ENCODE data around the gene CDC42BPB. TPM values are rescaled to one million over a fixed set of nuclear protein-coding genes. Genes with fewer than 3 reads are reported as not detected.

The CDC42BPB gene
- total RNA-seq, 1 experiment from 2014 or later: 103 TPM

- no peaks in the 10 kb centered on the region for H3K9me3 Mint-ChIP-seq
- Histone ChIP-seq H4K20me1 (ENCODE audit: control insufficient read depth, insufficient read depth, insufficient read length) (no peaks in the 10 kb centered on the region), H3K23me2 (ENCODE audit: insufficient read length, low read depth, low read length, poor library complexity, severe bottlenecking) (no peaks in the 10 kb centered on the region), H3K14ac (ENCODE audit: insufficient read depth, low read length) (no peak overlapping the region), H2AFZ (ENCODE audit: low read length) (no peak overlapping the region), H4K91ac (ENCODE audit: insufficient read length, low read depth, low read length) (no peak overlapping the region), H3K9ac (ENCODE audit: extremely low read depth, insufficient read length, low read length) (no peak overlapping the region), H3K4me1 (ENCODE audit: insufficient read depth, low read length) (no peaks in the 10 kb centered on the region), H3K18ac (ENCODE audit: insufficient read length, low read depth, low read length) (no peak overlapping the region), H3K79me2 (ENCODE audit: insufficient read depth, low read length) (no peaks in the 10 kb centered on the region), H2AK5ac (ENCODE audit: insufficient read length, low read length) (no peak overlapping the region), H3K4ac (ENCODE audit: low read depth, low read length) (no peak overlapping the region), H3K27ac (ENCODE audit: insufficient read length, low read depth, low read length) (no peak overlapping the region), H4K8ac (replicated peaks; ENCODE audit: insufficient read length, low read depth, low read length) (no peak overlapping the region), H3K23ac (ENCODE audit: insufficient read length, low read depth, low read length) (no peak overlapping the region), H2BK12ac (ENCODE audit: insufficient read length, low read depth, low read length) (no peak overlapping the region), H2BK20ac (ENCODE audit: low read depth, low read length, poor library complexity, severe bottlenecking) (no peak overlapping the region), H3K79me1 (ENCODE audit: insufficient read depth, low read depth, low read length, poor library complexity, severe bottlenecking) (no peaks in the 10 kb centered on the region), H4K5ac (ENCODE audit: insufficient read length, low read depth, low read length) (no peak overlapping the region), H2BK15ac (ENCODE audit: low read depth, low read length) (no peak overlapping the region), H2BK120ac (ENCODE audit: low read depth, low read length, poor library complexity, severe bottlenecking) (no peak overlapping the region), H3K4me2 (ENCODE audit: insufficient read depth, insufficient read length, low read length) (no peak overlapping the region), H3K9me3 (ENCODE audit: control insufficient read depth, low read depth, low read length) (no peaks in the 10 kb centered on the region), H3K56ac (ENCODE audit: insufficient read length, low read depth, low read length) (no peak overlapping the region), H2BK5ac (ENCODE audit: insufficient read length, low read length) (no peak overlapping the region), H3K27me3 (ENCODE audit: insufficient read depth, low read length) (no peaks in the 10 kb centered on the region), H3T11ph (ENCODE audit: low read length) (no peak overlapping the region)
- TF ChIP-seq CTCF (conservative IDR thresholded peaks at IDR 0.05): no peak
- H3K27ac Mint-ChIP-seq: no peak overlapping the region
- no peak overlapping the region for H3K4me3 Mint-ChIP-seq
- WGBS (ENCODE audit: extremely low coverage, insufficient read length, low lambda C conversion rate): no CpG with 5 or more reads among the region's 12 CpGs
- H3K36me3 Mint-ChIP-seq (ENCODE audit: insufficient read depth in 1 of 3, low read depth in 3 of 3): peaks cover 15 to 83% (median 51%) of the 10 kb centered on the region in 3 experiments; a peak in 6 of 7 replicates
- peak; percentile 8 for DNase-seq
- H3K27me3 Mint-ChIP-seq (ENCODE audit: low read depth): no peaks in the 10 kb centered on the region
- H3K4me1 Mint-ChIP-seq: no peaks in the 10 kb centered on the region
Observed at GRCh38 chr14:102938191-102938590, 119.2 kb downstream of the CDC42BPB start.

All from H9 (cell line).